Sigmoid colon (tissue), 4 donors: Measurements from ENCODE around the gene S100A13.

Experiments
- POLR2AphosphoS5 ChIP-seq, 4 donors: sonication (generic); formaldehyde crosslinking; IDR thresholded peaks; one replicate each; pipeline ENCODE4 v1.6.1; 2017; ENCODE audit warnings: antibody characterized with exemption in 4 of 4
- TF ChIP-seq, protein P1 (sequence below), 4 experiments: fragments of 450-650 bp in 3 of 4; fragments of 200-600 bp in 1 of 4; IDR thresholded peaks; one replicate each; pipeline ENCODE4 v1.5.1; 2016 to 2019; ENCODE audit warnings: antibody characterized with exemption in 4 of 4, mild to moderate bottlenecking in 3 of 4, moderate library complexity in 2 of 4

GRCh38 chr1:153659175-153659534 is 31.9 kb upstream of the S100A13 start:
- TF ChIP-seq POLR2AphosphoS5 (IDR thresholded peaks at IDR 0.05), result no peak
- TF ChIP-seq, protein P1, sequence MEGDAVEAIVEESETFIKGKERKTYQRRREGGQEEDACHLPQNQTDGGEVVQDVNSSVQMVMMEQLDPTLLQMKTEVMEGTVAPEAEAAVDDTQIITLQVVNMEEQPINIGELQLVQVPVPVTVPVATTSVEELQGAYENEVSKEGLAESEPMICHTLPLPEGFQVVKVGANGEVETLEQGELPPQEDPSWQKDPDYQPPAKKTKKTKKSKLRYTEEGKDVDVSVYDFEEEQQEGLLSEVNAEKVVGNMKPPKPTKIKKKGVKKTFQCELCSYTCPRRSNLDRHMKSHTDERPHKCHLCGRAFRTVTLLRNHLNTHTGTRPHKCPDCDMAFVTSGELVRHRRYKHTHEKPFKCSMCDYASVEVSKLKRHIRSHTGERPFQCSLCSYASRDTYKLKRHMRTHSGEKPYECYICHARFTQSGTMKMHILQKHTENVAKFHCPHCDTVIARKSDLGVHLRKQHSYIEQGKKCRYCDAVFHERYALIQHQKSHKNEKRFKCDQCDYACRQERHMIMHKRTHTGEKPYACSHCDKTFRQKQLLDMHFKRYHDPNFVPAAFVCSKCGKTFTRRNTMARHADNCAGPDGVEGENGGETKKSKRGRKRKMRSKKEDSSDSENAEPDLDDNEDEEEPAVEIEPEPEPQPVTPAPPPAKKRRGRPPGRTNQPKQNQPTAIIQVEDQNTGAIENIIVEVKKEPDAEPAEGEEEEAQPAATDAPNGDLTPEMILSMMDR (IDR thresholded peaks at IDR 0.05), result no peak
